ENCODE measurements around the gene MEI1. TPM values are rescaled to one million over a fixed set of nuclear protein-coding genes. Genes with fewer than 3 reads are reported as not detected.

The MEI1 gene
- total RNA-seq, 1 donor from 2014 or later, result 2.3 TPM

- intact Hi-C loops (cut with DNase I), result loop anchor here (10.0 kb wide), 1 partner anchor 118 kb away; the partner anchor contains the start of gene CENPM
- Histone ChIP-seq H3K4me1 (peaks cover 13% of the 10 kb centered on the region), H3K36me3 (no peaks in the 10 kb centered on the region), H3K27ac (no peak overlapping the region), H3K27me3 (no peaks in the 10 kb centered on the region), H3K9me3 (no peaks in the 10 kb centered on the region), H3K4me3 (no peak overlapping the region)
- DNase-seq, result no peak
- peak; percentile 14 for ATAC-seq
- TF ChIP-seq CTCF (IDR thresholded peaks at IDR 0.05), result no peak
Measured at GRCh38 chr22:41826430-41827383, 127.4 kb downstream of the MEI1 start.

- Histone ChIP-seq H3K4me3 (no peak overlapping the region), H3K27ac (no peak overlapping the region), H3K27me3 (no peaks in the 10 kb centered on the region), H3K9me3 (no peaks in the 10 kb centered on the region), H3K4me1 (peaks cover 13% of the 10 kb centered on the region), H3K36me3 (no peaks in the 10 kb centered on the region)
- DNase-seq (no peak), ATAC-seq (no peak)
- intact Hi-C loops (cut with DNase I), result loop anchor here (10.0 kb wide), 1 partner anchor 117 kb away; the partner anchor contains the start of gene CENPM
- no peak for TF ChIP-seq CTCF (IDR thresholded peaks at IDR 0.05)
Measured at GRCh38 chr22:41827671-41828070, 128.4 kb downstream of the MEI1 start.

GRCh38 chr22:41828516-41828915, 129.2 kb downstream of the MEI1 start:
- no peak overlapping the region for H3K27ac ChIP-seq
- no peak for DNase-seq
- ATAC-seq, result no peak
- H3K4me1 ChIP-seq, result peaks cover 13% of the 10 kb centered on the region
- no peaks in the 10 kb centered on the region for H3K27me3 ChIP-seq
- no peak overlapping the region for H3K4me3 ChIP-seq
- H3K36me3 ChIP-seq, result no peaks in the 10 kb centered on the region
- TF ChIP-seq CTCF (IDR thresholded peaks at IDR 0.05), result no peak
- H3K9me3 ChIP-seq, result no peaks in the 10 kb centered on the region
- intact Hi-C loops (cut with DNase I), result loop anchor here (10.0 kb wide), 1 partner anchor 116 kb away; the partner anchor contains the start of gene CENPM

GRCh38 chr22:41830174-41830573, 130.9 kb downstream of the MEI1 start:
- H3K4me3 ChIP-seq, result no peak overlapping the region
- intact Hi-C loops (cut with DNase I), result no loop called here
- no peak overlapping the region for H3K27ac ChIP-seq
- no peak for TF ChIP-seq CTCF (IDR thresholded peaks at IDR 0.05)
- no peak for ATAC-seq
- no peak for DNase-seq
- H3K9me3 ChIP-seq, result no peaks in the 10 kb centered on the region
- no peaks in the 10 kb centered on the region for H3K27me3 ChIP-seq
- H3K4me1 ChIP-seq, result peaks cover 27% of the 10 kb centered on the region
- no peaks in the 10 kb centered on the region for H3K36me3 ChIP-seq

GRCh38 chr22:41831383-41831782, 132.1 kb downstream of the MEI1 start:
- DNase-seq (no peak), ATAC-seq (no peak)
- no peak overlapping the region for H3K4me3 ChIP-seq
- no peaks in the 10 kb centered on the region for H3K27me3 ChIP-seq
- no peak for TF ChIP-seq CTCF (IDR thresholded peaks at IDR 0.05)
- intact Hi-C loops (cut with DNase I), result no loop called here
- H3K4me1 ChIP-seq, result peaks cover 20% of the 10 kb centered on the region
- H3K9me3 ChIP-seq, result no peaks in the 10 kb centered on the region
- no peak overlapping the region for H3K27ac ChIP-seq
- H3K36me3 ChIP-seq, result peaks cover 3% of the 10 kb centered on the region

Measured in upper lobe of right lung (tissue), 1 donor.